B cell (primary cell): ENCODE measurements around the gene CST9.

Source experiments
- CTCF ChIP-seq: fragments of 200-600 bp; IDR thresholded peaks from one replicate; pipeline ENCODE4 v1.8.0; 2022; ENCODE audit warnings: antibody characterized with exemption, mild to moderate bottlenecking
- EZH2 ChIP-seq: IDR thresholded peaks from 2 replicates; pipeline ENCODE4 v1.6.1; 2012; ENCODE audit warnings: borderline replicate concordance, low read depth, mild to moderate bottlenecking, moderate library complexity, low read length; ENCODE audit not compliant: insufficient read depth, poor library complexity, severe bottlenecking

GRCh38 chr20:23613676-23614075 lies 8.0 kb upstream of the CST9 start:
- no peak for TF ChIP-seq CTCF
- TF ChIP-seq EZH2: no peak
